Osteocyte (in vitro differentiated cells): ENCODE measurements around the gene PKN3. TPM values are rescaled to one million over a fixed set of nuclear protein-coding genes. Genes with fewer than 3 reads are reported as not detected.

ENCODE experiments used
- DNase-seq: peaks from one replicate; pipeline ENCODE4 v3.0.0; 2021; ENCODE audit warnings: mixed read lengths; ENCODE audit not compliant: unreplicated experiment; ENCODE audit errors: extremely low spot score
- H3K27ac Mint-ChIP-seq: one replicate; pipeline ENCODE4 v1.8.0; 2021; ENCODE audit warnings: mild to moderate bottlenecking, mixed read lengths; ENCODE audit not compliant: unreplicated experiment
- H3K27me3 Mint-ChIP-seq: one replicate; pipeline ENCODE4 v1.8.0; 2021; ENCODE audit warnings: mixed read lengths; ENCODE audit not compliant: unreplicated experiment
- H3K36me3 Mint-ChIP-seq: one replicate; pipeline ENCODE4 v1.8.0; 2021; ENCODE audit warnings: mixed read lengths; ENCODE audit not compliant: unreplicated experiment
- H3K4me1 Mint-ChIP-seq: one replicate; pipeline ENCODE4 v1.8.0; 2021; ENCODE audit warnings: mixed read lengths; ENCODE audit not compliant: unreplicated experiment
- H3K4me3 Mint-ChIP-seq: one replicate; pipeline ENCODE4 v1.8.0; 2021; ENCODE audit warnings: mild to moderate bottlenecking, moderate library complexity, mixed read lengths; ENCODE audit not compliant: unreplicated experiment
- H3K9me3 Mint-ChIP-seq: one replicate; pipeline ENCODE4 v1.8.0; 2021; ENCODE audit warnings: mixed read lengths; ENCODE audit not compliant: unreplicated experiment
- total RNA-seq: library from RNA; stranded (reverse); gene quantifications from 2 replicates; pipeline ENCODE4 v1.2.1, GENCODE V29; 2021
- TF ChIP-seq, protein P1 (sequence below): fragments of 200-600 bp; sonication (generic); IDR thresholded peaks from 2 replicates; pipeline ENCODE4 v1.5.0; 2021; ENCODE audit warnings: antibody characterized with exemption, mild to moderate bottlenecking, moderate library complexity

The PKN3 gene
- total RNA-seq, 1 donor from 2014 or later = 7.5 TPM

DNA sequence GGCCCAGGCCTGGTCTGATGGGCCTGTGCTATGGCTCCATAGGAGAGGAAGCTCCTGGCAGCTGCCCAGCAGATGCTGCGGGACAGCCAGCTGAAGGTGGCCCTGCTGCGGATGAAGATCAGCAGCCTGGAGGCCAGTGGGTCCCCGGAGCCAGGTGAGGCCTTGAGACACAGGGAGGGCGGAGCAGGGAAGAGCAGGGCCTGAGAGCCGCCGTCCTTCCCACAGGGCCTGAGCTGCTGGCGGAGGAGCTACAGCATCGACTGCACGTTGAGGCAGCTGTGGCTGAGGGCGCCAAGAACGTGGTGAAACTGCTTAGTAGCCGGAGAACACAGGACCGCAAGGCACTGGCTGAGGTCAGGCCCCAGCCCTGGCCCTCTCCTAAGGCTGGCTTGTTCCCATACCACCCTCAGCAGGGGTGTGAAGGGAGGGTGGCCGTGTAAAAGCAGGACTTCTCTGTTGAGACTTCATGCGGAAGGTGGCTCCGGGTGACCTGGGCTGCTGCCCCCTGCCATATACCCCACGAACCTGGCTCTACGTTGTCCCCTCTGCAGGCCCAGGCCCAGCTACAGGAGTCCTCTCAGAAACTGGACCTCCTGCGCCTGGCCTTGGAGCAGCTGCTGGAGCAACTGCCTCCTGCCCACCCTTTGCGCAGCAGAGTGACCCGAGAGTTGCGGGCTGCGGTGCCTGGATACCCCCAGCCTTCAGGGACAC is 4.5 kb downstream of the PKN3 start:
- no peak for DNase-seq
- H3K36me3 Mint-ChIP-seq = no peaks in the 10 kb centered on the region
- no peak overlapping the region for H3K27ac Mint-ChIP-seq
- H3K27me3 Mint-ChIP-seq = no peaks in the 10 kb centered on the region
- peaks cover 5% of the 10 kb centered on the region for H3K4me1 Mint-ChIP-seq
- H3K9me3 Mint-ChIP-seq = no peaks in the 10 kb centered on the region
- H3K4me3 Mint-ChIP-seq = no peak overlapping the region
- TF ChIP-seq, protein P1, sequence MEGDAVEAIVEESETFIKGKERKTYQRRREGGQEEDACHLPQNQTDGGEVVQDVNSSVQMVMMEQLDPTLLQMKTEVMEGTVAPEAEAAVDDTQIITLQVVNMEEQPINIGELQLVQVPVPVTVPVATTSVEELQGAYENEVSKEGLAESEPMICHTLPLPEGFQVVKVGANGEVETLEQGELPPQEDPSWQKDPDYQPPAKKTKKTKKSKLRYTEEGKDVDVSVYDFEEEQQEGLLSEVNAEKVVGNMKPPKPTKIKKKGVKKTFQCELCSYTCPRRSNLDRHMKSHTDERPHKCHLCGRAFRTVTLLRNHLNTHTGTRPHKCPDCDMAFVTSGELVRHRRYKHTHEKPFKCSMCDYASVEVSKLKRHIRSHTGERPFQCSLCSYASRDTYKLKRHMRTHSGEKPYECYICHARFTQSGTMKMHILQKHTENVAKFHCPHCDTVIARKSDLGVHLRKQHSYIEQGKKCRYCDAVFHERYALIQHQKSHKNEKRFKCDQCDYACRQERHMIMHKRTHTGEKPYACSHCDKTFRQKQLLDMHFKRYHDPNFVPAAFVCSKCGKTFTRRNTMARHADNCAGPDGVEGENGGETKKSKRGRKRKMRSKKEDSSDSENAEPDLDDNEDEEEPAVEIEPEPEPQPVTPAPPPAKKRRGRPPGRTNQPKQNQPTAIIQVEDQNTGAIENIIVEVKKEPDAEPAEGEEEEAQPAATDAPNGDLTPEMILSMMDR = no peak

DNA sequence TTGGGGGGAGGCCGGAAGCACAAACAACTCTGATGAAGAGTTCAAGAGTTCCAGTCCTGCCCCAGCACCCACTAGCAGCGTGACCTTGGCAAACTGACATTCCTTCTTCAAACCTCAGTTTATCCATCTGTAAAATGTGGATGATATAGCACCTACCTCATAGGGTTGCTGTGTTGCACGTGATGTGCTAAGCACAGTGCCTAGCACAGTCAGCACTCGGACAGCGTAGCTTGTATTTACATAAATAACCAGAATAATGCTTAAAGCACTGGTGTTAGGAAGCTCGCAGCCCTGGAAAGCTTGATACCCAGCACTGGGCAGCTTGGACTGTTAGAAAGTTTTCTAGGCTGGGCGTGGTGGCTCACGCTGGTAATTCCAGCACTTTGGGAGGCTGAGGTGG is 5.1 kb downstream of the PKN3 start:
- Mint-ChIP-seq H3K27me3 (no peaks in the 10 kb centered on the region), H3K4me3 (no peak overlapping the region), H3K4me1 (peaks cover 5% of the 10 kb centered on the region), H3K27ac (no peak overlapping the region), H3K36me3 (no peaks in the 10 kb centered on the region), H3K9me3 (no peaks in the 10 kb centered on the region)
- TF ChIP-seq, protein P1 = no peak
- DNase-seq = no peak

DNA sequence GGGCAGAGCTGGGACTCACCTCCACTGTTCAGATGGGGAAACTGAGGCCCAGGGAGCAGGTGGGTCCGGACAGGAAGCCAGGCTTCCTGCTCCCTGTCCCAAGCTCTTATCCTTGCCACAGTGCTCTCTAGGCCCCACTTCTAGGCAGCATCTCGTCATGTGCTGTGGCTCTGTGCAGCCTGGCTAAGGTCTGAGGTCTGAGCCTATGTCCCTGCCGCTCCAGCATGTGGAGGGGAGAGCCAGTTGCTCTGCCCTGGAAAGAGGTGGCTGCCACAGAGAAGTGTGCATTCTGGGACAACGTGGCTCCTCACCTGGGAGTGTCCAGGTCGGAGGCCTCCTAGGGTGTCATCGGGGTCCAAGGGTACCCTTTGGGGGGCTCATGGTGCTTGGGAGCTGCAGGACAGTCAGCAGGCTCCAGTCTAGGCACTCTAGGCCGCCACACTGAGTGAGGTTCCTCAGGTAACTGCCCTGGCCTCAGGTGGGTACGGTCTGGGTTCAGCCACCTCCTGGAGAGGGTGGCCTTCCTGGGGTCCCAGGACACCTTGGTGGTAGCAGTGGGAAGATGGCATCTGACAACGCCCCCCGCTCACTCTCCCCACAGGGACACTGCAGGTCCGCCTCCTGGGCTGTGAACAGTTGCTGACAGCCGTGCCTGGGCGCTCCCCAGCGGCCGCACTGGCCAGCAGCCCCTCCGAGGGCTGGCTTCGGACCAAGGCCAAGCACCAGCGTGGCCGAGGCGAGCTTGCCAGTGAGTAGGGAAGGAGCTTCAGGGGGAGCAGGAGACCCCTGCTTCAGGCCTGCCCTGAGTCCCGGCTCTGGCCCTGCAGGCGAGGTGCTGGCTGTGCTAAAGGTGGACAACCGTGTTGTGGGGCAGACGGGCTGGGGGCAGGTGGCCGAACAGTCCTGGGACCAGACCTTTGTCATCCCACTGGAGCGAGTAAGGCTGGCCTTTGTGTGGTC is 10.4 kb downstream of the PKN3 start:
- Mint-ChIP-seq H3K4me3 (no peak overlapping the region), H3K9me3 (no peaks in the 10 kb centered on the region), H3K36me3 (peaks cover 2% of the 10 kb centered on the region), H3K4me1 (no peaks in the 10 kb centered on the region), H3K27ac (no peak overlapping the region), H3K27me3 (no peaks in the 10 kb centered on the region)
- DNase-seq = no peak
- TF ChIP-seq, protein P1 = no peak

DNA sequence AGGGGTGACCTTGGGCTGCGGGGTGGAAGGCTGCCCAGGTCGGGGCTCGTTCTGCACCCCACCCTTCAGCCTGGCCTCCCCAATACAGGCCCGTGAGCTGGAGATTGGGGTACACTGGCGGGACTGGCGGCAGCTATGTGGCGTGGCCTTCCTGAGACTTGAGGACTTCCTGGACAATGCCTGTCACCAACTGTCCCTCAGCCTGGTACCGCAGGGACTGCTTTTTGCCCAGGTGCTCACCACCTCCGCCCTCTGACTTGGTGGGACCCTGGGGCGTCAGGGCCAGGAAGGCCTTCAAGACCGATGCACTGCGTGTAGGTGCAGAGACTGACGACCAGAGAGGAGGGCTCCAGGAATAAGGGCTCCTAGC is 11.1 kb downstream of the PKN3 start:
- TF ChIP-seq, protein P1 = no peak
- H3K9me3 Mint-ChIP-seq = no peaks in the 10 kb centered on the region
- no peak overlapping the region for H3K27ac Mint-ChIP-seq
- no peak overlapping the region for H3K4me3 Mint-ChIP-seq
- no peaks in the 10 kb centered on the region for H3K27me3 Mint-ChIP-seq
- DNase-seq = no peak
- peaks cover 2% of the 10 kb centered on the region for H3K36me3 Mint-ChIP-seq
- H3K4me1 Mint-ChIP-seq = no peaks in the 10 kb centered on the region
